ENCODE results near the gene FBLN2.

FBLN2 gene

GRCh38 chr3:13671482-13672233, 122.7 kb downstream of the FBLN2 start:
- DNase-seq = no peak

- DNase-seq = no peak
These were observed 124.3 kb downstream of the FBLN2 start for GRCh38 chr3:13673207-13673606.

- DNase-seq = no peak
These were observed 125.7 kb downstream of the FBLN2 start for GRCh38 chr3:13674538-13675185.

DNA sequence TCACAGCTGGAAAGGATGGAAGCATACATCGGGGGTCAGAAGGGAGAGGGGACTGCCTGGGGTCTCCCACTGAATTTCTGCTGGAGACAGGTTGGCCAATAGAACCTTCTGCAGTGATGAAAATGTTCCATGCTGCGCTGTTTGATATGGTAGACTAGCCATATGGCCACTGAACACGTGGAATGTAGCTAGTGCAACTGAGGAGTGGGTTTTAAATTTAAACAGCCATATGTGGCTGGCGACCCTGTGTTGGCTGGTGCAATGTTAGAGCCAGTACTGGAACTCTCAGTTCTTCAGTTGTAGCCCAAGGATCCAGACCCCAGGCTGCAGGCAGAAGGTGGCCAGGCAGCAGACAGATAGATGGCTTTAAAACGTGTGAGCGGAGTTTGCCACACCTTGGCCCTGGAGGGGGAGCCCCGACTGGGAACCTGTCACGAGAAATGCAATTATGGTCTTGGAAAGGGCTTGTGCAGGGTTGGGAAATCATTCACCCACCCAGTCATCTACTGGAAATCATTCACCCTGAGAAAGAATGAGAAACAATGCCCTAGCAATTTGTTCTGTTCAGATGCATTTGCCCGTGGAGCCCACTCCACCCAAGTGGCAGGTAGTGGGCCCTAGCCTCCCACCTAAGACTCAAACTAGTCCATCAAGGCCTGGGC, 127.6 kb downstream of the FBLN2 start:
- no peak for DNase-seq

GRCh38 chr3:13677272-13677671, 128.3 kb downstream of the FBLN2 start:
- DNase-seq = no peak

- DNase-seq = no peak
These were observed 133.0 kb downstream of the FBLN2 start for GRCh38 chr3:13681931-13682330.

- no peak for DNase-seq
These were observed 133.5 kb downstream of the FBLN2 start for GRCh38 chr3:13682331-13683013.

DNA sequence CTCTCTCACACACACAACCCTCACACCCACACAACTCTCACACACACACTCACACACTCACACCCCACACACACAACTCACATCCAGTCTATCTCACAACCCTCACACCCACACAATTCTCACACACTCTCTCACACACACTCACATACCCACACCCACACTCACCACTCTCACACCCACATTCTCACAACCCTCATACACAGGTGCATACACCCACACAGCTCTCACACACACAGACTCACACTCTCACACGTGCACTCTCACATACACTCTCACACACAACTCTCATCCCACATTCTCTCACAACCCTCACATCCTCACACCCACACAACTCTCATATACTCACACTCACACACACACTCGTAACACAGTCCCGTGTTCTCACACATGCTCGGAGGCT, 134.4 kb downstream of the FBLN2 start:
- DNase-seq = no peak

GRCh38 chr3:13683772-13684171, 134.8 kb downstream of the FBLN2 start:
- no peak for DNase-seq

- DNase-seq = no peak
These were observed 135.4 kb downstream of the FBLN2 start for GRCh38 chr3:13684350-13684749.

- no peak for DNase-seq
These were observed 135.9 kb downstream of the FBLN2 start for GRCh38 chr3:13684854-13685253.

DNA sequence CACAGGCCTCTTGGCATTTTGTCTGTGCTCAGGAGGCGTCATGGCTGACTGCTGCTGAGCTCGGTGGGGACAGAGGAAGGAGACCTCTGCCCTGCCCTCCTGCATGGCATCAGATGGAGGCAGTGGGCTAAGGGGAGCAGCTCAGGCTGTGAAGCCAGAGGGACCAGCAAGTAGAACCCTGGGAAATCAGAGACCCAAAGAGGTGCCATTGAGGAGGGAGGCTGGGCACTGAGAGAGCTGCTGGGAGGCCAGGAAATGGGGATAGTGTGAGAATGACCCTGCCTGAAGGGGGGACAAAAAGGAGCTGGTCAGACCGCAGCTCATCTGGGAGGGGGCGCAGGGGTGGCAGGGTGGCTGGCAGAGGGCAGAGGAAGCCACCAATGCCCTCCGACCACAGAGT, 136.8 kb downstream of the FBLN2 start:
- DNase-seq = no peak

- no peak for DNase-seq
These were observed 137.6 kb downstream of the FBLN2 start for GRCh38 chr3:13686367-13687160.

GRCh38 chr3:13687517-13687943, 138.6 kb downstream of the FBLN2 start:
- DNase-seq = no peak
